CD4-positive, alpha-beta T cell treated with Interferon gamma for 1 hour (primary cell): ENCODE results near the gene TAF11L13.
"Not testable (repeated sequence)": the region's sequence is repeated elsewhere in the genome, so short reads cannot be mapped to it uniquely, and the experiment has no call there.

Source experiments
- DNase-seq: peaks from one replicate; pipeline ENCODE4 v3.0.0-alpha.2; 2020

Gene TAF11L13

DNA sequence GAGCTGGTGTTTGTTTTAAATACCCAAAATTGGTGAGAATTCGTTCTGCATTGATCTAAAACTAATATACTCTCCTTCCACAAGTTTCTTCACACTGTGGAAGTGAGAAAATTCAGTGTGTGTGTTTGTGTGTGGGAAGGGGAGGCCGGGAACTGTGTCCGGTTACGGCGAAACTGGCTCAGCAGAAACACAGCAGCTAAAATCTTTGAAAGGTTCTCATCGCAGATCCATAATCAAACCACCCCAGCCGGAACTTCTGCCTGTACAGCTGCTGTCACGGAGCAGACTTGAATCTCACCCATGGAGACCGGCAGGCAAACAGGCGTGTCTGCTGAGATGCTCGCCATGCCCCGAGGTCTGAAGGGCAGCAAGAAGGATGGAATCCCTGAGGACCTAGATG, at the start of gene TAF11L13:
Gene TAF11L13 (plus strand): TSS at position 301 of the 400 bp plus-strand sequence.
- DNase-seq = not testable (repeated sequence)

DNA sequence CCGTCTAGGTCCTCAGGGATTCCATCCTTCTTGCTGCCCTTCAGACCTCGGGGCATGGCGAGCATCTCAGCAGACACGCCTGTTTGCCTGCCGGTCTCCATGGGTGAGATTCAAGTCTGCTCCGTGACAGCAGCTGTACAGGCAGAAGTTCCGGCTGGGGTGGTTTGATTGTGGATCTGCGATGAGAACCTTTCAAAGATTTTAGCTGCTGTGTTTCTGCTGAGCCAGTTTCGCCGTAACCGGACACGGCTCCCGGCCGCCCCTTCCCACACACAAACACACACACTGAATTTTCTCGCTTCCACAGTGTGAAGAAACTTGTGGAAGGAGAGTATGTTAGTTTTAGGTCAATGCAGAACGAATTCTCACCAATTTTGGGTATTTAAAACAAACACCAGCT, 46.2 kb upstream of the TAF11L13 start, which contains the start of gene TAF11L7:
Gene TAF11L7 (minus strand): TSS at position 101 of the 400 bp plus-strand sequence.
- not testable (repeated sequence) for DNase-seq

DNA sequence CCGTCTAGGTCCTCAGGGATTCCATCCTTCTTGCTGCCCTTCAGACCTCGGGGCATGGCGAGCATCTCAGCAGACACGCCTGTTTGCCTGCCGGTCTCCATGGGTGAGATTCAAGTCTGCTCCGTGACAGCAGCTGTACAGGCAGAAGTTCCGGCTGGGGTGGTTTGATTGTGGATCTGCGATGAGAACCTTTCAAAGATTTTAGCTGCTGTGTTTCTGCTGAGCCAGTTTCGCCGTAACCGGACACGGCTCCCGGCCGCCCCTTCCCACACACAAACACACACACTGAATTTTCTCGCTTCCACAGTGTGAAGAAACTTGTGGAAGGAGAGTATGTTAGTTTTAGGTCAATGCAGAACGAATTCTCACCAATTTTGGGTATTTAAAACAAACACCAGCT, 41.0 kb upstream of the TAF11L13 start, which contains the start of gene TAF11L8:
Gene TAF11L8 (minus strand): TSS at position 101 of the 400 bp plus-strand sequence.
- not testable (repeated sequence) for DNase-seq

DNA sequence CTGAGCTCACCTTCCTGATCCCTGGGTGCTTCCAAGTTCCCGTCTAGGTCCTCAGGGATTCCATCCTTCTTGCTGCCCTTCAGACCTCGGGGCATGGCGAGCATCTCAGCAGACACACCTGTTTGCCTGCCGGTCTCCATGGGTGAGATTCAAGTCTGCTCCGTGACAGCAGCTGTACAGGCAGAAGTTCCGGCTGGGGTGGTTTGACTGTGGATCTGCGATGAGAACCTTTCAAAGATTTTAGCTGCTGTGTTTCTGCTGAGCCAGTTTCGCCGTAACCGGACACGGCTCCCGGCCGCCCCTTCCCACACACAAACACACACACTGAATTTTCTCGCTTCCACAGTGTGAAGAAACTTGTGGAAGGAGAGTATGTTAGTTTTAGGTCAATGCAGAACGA, 37.6 kb upstream of the TAF11L13 start, which contains the start of gene TAF11L9:
Gene TAF11L9 (minus strand): TSS at position 140 of the 400 bp plus-strand sequence.
- not testable (repeated sequence) for DNase-seq

DNA sequence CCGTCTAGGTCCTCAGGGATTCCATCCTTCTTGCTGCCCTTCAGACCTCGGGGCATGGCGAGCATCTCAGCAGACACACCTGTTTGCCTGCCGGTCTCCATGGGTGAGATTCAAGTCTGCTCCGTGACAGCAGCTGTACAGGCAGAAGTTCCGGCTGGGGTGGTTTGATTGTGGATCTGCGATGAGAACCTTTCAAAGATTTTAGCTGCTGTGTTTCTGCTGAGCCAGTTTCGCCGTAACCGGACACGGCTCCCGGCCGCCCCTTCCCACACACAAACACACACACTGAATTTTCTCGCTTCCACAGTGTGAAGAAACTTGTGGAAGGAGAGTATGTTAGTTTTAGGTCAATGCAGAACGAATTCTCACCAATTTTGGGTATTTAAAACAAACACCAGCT, 34.2 kb upstream of the TAF11L13 start, which contains the start of gene TAF11L10:
Gene TAF11L10 (minus strand): TSS at position 101 of the 400 bp plus-strand sequence.
- DNase-seq = not testable (repeated sequence)

DNA sequence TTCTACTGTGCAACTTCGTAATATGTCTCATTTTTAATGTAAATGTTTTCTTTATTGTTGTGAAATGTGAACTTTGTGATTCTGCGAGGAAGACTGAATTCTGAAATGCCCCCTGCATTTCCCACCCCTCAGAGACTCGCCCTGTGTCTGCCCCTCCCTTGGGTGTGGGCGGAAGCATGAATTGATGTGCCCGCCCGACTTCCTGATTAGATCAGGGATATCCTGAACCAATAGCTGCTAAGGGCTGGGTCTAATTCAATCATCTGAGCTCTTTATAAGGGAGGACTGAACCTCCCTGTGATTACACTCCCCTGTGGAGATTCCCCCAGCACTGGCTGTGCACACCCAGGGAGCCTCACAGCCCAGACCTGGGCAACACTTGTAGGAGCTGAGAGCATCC, 28.0 kb upstream of the TAF11L13 start, which contains the start of gene TAF11L11:
Gene TAF11L11 (plus strand): TSS at position 304 of the 400 bp plus-strand sequence.
- not testable (repeated sequence) for DNase-seq

DNA sequence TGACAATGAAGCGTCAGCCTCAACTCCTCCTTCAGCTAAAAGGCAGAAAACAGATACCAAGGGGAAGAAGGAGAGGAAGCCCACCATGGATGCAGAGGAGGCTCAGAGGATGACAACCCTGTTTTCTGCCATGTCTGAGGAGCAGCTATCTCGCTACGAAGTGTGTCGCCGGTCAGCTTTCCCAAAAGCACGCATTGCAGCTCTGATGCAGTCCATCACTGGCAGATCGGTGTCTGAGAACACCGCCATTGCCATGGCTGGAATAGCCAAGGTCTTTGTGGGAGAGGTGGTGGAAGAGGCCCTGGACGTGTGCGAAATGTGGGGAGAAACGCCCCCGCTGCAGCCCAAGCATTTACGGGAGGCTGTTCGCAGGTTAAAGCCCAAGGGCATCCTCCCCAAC, 26.9 kb upstream of the TAF11L13 start:
- no peak for DNase-seq

DNA sequence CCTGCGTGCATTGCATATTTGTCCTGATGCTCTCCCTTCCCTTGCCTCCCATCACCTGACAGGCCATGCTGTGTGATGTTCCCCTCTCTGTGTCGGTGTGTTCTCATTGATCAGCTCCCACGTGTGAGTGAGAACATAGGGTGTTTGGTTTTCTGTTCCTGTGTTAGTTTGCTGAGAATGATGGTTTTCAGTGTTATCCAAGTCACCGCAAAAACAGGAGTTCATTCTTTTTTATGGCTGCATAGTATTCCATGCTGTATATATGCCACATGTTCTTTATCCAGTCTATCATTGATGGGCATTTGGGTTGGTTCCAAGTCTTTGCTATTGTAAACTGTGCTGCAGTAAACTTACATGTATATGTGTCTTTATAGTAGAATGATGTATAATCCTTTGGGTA, 24.4 kb upstream of the TAF11L13 start:
- not testable (repeated sequence) for DNase-seq

DNA sequence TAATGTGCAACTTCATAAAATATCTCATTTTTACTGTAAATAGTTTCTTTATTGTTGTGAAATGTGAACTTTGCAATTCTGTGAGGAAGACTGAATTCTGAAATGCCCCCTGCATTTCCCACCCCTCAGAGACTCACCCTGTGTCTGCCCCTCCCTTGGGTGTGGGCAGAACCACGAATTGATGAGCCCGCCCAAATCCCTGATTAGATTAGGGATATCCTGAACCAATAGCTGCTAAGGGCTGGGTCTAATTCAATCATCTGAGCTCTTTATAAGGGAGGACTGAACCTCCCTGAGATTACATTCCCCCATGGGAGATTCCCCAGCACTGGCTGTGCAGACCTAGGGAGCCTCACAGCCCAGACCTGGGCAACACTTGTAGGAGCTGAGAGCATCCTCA, 21.8 kb upstream of the TAF11L13 start, which contains the start of gene TAF11L12:
Gene TAF11L12 (plus strand): TSS at position 301 of the 400 bp plus-strand sequence.
- DNase-seq = not testable (repeated sequence)

DNA sequence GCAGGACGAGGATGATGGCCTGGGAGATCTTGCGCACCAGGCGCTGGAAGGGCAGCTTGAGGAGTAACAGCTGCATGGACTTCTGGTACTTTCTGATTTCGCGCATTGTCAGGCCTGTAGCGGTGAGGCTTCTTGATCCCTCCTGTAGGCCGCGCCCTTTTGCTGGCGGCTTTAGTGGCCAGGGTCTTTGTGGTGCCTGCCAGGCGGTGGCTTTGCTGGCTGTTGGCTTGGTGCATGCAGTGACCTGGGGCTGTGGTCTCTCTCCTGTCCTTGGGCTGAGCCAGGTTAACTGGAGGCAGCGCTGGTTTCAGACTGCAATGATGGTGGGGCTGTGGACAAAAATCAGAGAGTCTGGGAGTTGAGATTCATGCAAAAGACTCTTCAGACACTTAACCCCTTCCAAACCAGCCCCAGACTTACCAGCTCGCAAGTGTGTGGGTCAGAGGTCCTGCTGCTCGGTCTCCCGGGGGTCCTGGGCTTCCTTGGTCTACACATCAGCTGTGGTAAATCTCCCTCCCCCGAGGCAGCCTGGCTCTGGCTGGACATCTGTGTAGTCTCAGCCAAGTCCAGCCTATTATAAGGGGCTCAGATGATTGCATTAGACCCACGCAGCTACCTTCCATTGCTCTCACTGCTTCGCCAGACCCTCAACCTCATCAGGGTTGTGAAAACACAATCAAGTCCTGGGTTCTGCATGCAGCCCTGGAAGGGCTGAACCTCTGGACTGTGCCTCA, 16.8 kb upstream of the TAF11L13 start:
- DNase-seq = no peak

DNA sequence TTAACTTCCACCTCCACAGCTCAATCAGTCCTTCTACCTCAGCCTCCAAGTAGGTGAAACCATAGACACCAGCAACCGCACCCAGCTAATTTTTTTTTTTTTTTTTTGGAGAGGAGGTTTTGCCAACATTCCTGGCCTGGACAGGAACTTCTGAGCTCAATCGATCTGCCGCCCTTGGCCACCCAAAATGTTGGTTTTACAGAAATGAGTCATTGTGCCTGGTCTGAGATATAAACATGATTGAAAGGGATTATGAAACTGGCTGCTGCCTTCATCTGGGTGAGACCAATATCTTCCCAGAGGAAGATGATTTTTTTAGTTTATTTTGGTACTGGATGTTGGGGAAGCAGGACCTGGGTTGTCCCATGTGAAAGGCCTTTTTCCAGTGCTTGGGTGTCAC, 12.5 kb upstream of the TAF11L13 start:
- no peak for DNase-seq

DNA sequence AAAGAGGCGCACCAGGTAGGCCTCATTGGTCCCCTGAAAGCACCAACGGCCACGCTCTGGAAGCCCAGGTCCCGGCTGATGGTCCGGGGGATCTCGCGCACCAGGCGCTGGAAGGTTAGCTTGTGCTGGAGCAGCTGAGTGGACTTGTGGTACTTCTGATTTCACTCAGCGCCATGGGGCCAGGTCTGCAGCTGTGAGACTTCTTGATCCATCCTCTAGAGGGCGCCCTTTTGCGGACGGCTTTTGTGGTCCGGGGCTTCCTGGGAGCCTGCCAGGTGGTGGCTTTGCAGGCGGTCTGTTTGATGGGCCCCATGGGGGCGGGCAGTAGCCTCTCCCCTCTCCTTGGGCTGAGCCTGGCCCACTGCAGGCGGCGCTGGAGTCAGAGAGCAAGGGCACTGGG, 11.3 kb upstream of the TAF11L13 start:
- no peak for DNase-seq

DNA sequence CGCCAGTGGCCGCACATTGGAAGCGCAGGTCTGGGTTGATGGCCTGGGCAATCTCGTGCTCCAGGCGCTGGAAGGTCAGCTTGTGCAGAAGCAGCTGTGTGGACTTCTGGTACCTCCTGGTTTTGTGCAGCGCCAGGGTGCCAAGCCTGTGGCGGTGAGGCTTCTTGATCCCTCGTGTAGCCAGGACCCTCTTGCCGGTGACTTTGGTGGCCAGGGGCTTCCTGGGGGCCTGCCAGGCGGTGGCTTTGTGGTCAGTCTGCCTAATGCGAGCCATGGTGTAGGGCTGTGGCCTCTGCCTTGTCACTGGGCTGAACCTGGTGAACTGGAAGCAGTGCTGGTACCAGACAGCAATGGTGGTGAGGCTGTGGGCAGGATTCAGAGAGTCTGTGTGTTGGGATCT, 6.2 kb upstream of the TAF11L13 start:
- DNase-seq = no peak

DNA sequence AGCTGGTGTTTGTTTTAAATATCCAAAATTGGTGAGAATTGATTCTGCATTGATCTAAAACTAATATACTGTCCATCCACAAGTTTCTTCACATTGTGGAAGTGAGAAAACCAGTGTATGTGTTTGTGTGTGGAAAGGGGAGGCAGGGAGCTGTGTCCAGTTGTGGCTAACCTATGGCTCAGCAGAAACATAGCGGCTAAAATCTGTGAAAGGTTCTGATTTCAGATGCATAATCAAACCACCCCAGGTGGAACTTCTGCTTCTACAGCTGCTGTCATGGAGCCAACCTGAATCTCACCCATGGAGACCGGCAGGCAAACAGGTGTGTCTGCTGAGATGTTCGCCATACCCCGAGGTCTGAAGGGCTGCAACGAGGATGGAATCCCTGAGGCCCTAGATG, 2.3 kb downstream of the TAF11L13 start, which contains the start of gene TAF11L14:
Gene TAF11L14 (plus strand): TSS at position 301 of the 400 bp plus-strand sequence.
- no peak for DNase-seq

DNA sequence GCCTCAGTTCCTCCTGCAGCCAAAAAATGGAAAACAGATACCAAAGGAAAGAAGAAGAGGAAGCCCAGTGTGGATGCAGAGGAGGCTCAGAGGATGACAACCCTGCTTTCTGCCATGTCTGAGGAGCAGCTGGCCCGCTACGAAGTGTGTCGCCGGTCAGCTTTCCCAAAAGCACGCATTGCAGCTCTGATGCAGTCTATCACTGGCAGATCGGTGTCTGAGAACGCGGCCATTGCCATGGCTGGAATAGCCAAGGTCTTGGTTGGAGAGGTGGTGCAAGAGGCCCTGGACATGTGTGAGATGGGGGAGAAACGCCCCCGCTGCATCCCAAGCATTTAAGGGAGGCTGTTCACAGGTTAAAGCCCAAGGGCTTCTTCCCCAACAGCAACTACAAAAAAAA, 17.3 kb downstream of the TAF11L13 start:
- not testable (repeated sequence) for DNase-seq

DNA sequence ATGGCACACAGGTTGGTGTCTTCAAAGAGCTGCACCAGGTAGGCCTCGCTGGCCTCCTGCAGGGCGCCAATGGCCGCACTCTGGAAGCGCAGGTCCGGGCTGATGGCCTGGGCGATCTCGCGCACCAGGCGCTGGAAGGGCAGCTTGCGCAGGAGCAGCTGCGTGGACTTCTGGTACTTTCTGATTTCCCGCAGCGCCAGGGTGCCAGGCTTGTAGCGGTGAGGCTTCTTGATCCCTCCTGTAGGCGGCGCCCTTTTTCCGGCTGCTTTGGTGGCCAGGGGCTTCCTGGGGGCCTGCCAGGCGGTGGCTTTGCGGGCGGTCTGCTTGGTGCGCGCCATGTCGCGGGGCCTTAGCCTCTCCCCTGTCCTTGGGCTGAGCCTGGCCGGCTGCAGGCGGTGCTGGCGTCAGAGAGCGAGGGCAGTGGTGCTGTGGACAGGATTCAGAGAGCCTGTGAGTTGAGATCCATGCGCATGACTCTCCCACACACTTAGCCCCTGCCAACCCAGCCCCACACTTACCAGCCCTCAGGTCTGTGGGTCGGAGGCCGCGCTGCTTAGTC, 23.4 kb downstream of the TAF11L13 start:
- not testable (repeated sequence) for DNase-seq

DNA sequence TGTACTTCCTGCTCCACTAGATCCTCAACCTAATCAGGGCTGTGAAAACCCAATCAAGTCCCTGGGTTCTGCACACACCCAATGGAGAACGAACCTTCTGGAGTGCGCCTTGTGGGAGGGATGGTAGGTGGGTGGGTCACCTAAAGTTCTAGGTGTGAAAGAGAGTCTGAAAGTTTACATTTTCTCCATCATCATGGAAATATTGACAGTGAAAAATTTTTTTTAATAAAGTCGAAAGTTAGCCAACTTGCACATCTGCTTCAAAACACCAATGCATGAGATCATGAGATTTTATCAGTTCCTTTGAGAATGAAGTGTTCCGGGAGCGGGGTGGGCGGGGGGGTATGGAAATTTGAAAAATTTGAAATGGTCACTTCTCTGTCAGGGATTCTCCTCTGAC, 24.0 kb downstream of the TAF11L13 start:
- no peak for DNase-seq

DNA sequence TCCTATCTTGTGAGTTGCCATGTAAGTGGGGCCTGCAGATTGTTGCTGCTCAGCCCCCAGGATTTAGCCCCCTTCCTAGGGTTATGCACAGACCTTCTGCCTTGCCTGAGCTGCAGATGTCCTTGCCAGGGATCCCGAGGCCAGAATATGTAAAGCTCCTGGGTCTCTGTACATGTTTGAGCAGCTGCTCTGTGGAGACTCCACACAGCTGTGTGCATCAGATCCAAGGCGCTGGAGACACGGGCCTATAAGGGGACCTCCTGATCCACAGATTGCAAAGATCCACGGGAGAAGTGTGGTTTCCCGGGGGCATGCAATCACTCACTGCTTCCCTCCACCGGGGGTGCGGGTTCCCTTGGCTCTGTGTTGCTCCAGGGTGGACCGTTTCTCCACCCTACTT, 31.3 kb downstream of the TAF11L13 start:
- DNase-seq = no peak

DNA sequence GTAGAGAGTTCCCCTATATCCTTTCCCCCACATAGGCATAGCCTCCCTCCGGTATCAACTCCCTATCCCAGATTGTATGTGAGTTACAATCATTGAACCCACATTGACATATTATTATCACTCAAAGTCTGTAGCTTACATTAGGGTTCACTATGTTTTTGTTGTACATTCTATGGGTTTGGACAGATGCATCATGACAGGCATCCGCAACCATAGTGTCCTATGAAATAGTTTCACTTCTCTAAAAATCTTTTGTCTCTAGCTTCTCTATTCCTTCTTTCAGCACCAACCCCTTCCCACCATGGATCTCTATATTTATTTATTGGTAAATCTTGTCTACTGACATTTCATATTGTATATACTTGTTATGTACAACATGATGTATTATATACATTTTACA, 33.9 kb downstream of the TAF11L13 start:
- DNase-seq = no peak

DNA sequence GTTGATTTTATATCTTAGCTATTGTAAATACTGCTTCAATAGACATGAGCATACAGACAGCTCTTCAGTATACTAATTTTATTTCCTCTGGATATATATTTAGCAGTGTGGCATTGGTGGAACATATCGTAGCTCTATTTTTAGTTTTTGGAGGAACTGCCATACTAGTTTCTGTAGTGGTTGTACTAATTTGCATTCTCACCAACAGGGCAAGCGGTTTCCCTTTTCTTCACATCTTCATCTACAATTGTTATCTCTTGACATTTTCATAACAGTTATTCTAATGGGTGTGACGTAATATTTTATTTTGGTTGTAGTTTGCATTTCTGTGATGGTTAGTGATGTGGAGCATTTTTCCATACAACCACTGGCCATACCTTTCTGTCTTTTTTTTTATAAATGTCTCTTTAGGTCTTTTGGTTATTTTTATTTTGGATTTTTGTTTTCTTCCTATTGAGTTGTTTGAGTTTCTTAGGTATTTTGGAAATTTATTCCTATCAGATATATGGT, 34.9 kb downstream of the TAF11L13 start:
- DNase-seq = no peak

DNA sequence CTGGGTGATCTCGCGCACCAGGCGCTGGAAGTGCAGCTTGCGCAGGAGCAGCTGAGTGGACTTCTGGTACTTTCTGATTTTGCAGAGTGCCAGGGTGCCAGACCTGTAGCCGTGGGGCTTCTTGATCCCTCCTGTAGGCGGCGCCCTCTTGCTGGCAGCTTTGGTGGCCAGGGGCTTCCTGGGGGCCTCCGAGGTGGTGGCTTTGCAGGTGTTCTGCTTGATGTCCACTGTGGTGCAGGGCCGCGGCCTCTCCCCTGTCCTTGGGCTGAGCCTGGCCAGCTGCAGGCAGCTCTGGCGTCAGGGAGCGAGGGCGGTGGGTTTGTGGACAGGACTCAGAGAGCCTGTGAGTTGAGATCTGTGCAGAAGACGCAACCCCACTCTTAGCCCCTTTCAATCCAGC, 38.5 kb downstream of the TAF11L13 start:
- DNase-seq = no peak

DNA sequence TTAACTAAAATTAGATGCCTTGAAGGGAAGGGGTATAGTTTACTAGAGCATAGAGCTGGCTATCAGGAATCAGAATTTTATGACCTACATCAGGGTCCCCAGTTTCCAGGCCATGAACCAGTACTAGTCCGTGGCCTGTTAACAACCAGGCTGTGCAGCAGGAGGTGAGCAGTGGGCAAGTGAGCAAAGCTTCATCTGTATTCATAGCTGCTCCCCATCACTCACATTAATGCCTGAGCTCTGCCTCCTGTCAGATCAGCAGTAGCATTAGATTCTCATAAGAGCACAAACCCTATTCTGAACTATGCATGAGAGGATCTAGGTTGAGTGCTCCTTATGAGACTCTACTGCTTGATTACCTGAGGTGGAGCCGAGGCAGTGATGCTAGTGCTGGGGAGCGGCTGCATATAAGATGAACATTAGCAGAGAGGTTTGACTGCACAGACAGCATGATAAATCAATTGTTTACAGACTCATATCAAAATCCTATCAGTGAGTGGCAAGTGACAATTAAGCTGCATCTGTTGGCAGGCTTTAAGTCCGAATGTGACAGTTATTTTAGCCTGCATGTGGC, 47.0 kb downstream of the TAF11L13 start:
- no peak for DNase-seq

DNA sequence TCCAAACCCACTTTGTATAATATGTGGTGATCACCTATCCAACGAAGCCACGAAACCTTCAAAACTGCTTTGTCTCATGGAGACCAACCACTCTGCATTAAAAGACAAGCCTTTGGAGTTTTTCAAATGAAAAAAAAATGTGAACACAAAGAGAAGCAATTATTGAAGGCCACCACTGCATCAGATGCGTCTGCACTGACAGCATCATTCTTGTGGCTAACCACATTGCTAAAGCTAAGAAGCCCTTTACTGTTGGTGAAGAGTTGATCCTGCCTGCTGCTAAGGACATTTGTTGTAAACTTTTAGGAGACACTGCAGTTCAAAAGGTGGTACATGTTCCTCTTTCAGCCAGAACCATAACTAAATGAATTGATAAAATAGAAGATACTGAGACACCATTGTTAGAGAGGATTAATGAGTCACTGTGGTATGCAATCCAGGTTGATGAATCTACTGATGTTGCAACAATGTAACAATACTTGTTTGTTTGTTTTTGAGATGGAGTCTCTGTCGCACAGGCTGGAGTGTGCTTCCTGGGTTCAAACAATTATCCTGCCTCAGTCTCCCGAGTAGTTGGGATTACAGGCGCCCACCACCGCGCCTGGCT, 47.8 kb downstream of the TAF11L13 start:
- DNase-seq = no peak
